Daoy (cell line): ENCODE data around the gene LUZP2. TPM values are rescaled to one million over a fixed set of nuclear protein-coding genes. Genes with fewer than 3 reads are reported as not detected.

ENCODE experiments used
- DNase-seq: peaks from one replicate; pipeline ENCODE4 v3.0.0-alpha.2; 2015; ENCODE audit warnings: low read depth
- total RNA-seq: library from RNA; depleted of rRNA; stranded (reverse); fragments of >200 nt; shearing (Covaris generic); gene quantifications from 2 replicates; pipeline ENCODE4 v1.2.3, GENCODE V29; 2014

Gene LUZP2
- total RNA-seq, 1 experiment from 2014 or later = not detected

DNA sequence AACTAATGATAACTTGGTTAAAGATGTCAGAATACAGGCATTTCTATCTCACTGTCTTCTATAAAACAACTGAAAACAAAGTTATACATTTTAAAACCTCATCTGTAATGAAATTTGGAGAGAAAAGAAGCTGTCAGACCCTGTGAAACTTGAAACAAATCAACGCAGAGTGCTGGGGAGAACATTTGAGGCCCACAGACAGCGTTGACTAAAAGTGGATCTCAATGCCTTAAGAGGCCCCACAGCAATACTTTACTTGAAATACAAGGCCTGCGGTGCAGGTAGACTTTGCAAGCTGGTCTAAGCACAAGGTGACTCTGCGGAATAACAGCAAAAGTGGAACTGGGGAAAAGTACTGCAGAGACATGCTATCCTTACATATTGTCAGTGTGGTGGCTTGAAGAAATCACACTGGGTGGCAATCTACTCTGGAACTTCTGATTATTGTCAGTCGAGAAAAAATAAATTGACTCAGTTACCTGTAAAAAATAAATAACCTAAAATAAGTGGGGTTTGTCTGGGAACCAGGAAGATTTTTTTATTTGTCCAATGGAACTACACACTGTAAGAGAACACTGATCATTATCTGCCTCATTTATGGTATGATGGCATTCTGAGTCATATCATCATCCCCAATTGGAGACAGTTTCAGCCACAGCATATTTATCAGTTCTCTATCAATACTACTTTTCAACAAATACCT, 138.9 kb downstream of the LUZP2 start:
- no peak for DNase-seq

DNA sequence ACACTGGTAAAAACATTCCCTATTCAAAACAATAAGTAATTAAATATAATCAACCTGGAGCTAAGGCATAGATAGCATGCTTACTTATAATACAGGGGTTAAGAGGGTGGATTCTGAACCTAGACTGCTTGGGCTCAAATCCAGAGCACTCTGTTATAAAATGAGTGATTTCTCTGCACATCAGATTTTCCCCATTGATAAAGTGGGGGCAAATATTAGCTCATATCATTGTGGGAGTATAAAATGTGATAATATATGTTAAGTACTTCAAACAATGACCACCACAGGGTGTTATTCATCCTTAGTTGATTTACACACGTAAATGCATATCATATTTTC, 139.4 kb downstream of the LUZP2 start:
- no peak for DNase-seq

DNA sequence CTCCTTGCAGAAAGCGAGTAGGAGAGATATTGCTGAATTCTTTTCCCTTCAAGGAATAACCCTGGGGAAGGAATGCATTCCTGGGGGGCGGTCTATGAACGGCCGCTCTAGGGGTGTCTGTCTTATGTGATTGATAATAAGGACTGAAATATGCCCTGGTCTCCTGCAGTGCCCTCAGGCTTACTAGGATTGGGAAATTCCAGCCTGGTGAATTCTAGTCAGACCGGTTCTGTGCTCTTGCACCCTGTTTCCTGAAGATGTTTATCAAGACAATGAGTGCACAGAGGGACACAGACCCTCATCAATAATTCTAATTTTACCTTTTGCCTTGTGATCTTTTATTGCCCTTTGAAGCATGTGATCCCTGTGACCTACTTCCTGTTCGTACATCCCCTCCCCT, 140.7 kb downstream of the LUZP2 start:
- DNase-seq = no peak

DNA sequence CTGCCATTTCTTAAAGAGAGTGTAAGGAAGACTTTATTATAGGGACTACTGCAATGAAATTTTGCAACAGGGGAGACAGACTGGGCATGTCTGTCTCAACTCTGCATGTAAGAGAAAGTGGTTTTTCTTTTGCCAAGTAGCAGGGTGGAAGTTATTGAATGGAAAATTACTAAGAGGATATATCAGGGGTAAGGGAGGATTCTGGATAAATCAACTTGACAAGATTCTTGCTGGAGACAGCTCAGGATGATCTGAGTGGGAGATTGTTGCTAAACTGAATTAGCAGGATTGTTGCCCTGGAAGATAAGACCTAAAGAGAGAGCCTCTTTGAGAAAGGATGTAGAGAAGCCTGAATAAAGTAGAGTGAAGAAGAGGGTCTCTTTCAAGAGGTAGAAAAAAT, 145.8 kb downstream of the LUZP2 start:
- no peak for DNase-seq

DNA sequence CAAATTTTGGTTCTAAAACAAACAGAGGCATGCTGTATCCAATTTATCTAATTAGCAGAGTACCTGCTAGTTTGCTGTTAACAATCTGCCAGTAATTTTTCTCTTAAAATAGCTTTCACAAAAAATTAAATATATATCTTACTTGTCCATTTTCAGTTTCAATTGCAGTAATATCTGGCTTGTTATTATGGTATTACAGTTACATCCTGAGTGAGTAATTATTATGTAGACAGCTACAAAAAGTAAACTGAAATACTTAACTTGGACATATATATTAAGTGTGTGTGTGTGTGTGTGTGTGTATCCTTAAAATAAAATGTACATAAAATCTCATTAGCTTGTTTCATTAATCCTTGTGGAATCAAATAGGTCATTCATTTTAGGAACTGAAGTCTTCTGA, 148.7 kb downstream of the LUZP2 start:
- no peak for DNase-seq

DNA sequence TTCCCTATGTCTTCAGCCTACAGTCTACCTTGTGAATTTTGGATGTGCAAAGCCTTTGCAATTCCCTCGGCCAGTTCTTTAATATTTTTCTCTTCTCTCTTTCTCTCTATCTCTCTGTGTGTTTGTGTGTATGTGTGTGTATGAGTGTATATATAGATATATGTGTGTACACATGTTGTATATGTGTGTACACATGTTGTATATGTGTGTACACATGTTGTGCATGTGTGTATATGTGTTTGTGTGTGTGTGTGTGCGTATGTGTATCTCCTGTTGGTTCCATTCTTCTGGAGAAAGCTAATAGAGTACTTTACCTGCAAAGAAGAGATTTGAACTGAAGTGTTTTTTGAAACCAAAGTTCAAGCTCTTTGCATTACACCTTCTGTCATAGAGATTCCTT, 155.0 kb downstream of the LUZP2 start:
- no peak for DNase-seq

DNA sequence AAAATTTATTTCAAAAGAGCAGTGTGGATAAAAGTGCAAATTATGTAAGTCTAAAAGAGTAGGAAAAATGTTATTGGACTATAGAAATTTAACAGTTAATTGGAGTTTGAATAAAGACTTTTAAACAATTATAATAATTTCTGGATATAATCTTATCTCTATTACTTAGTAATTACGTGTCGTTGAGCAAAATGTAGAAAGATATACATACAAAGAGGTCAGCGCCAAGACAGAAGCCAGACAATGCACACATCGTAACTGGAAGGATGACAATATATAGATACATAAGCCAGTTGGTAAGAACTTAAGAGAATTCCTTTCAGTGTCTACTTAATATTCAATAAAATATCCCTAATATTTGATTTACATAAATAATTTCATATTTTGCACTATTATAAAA, 157.0 kb downstream of the LUZP2 start:
- no peak for DNase-seq

DNA sequence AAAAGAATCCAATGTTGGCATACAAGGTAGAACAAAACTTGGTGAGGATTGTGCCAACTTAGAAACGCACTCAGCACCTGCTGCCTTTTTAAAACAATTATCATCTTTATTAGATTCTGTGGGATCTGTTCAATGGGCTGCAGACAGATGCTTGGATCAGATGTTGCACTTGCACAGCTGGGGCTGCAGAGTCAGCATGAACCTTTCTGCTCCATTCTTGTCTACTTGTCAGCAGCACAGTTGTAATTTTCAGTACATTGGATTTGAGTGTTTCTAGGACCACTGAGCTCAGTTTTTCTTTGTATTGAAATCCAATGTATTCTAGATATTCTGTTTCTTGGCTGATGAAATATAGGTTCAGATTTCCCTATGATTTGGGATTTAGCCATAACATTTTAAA, 164.5 kb downstream of the LUZP2 start:
- DNase-seq = no peak

DNA sequence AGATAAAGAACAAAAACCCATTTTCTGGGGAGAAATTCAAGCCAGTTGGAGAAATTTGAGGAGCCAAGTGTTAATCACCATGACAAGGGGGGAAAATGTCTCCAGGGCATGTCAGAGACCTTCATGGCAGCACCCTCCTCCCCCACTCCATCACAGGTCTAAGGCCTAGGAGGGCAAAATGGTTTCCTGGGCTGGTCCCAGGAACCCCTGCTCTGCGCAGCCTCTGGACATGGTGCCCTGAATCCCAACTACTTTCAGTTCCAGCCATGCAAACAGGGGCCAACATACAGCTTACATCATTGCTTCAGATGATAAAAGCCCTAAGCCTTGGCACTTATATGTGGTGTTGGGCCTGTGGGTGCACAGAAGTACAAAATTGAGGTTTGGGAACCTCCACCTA, 167.5 kb downstream of the LUZP2 start:
- DNase-seq = no peak

DNA sequence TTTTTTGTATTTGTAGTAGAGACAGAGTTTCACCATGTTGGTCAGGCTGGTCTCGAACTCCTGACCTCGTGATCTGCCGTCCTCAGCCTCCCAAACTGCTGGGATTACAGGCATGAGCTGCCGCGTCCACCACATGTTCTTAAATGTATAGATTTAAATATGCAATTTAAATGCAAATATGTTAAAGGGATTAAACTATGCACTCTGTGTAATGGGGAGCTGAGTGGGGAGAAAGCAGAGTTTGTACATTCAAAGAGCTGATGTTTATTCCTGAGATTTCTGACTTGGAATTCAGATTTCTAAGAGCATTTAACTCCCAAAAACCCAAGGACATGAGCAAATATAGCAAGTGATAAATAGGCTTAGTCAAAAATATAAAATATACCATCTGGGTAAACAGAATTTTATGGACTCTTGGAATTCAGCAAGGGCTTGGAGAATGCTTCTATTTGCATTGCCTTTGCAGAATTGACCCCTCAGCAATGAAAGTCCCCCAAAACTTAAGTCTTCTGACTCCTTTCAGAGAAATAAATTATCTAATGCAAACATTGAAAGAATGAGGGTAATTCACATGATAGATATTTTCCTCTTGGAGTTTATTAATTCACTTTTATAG, 170.6 kb downstream of the LUZP2 start:
- no peak for DNase-seq

DNA sequence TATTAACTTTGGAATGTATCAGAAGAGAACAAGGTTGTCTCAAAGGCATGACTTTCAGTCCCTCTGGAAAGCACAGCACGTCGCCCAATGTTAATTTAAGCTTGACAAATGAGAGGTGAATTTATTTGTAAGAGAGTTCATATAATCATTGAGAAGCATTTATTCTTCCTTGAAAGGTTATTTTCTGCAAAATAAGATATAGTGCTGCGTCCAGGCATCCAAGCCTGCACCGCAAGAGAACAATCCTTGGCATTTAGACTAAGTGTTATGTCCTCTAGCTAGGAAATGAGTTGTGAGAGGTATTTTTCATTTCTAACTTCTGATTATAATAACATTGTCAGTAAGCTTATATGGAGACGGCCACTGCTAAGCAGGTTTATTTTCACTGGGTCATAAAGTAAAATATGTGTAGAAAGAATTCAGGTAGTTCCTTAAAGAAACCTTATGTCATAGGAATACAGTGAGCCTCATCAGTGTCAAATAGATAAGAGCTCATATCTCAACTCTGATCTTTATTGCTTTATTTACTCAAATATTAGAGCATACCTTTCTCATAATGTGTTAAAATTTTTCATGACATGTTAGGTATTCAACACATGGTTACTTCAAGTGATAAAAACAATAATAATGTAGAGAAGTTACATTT, 182.0 kb downstream of the LUZP2 start:
- DNase-seq = no peak

DNA sequence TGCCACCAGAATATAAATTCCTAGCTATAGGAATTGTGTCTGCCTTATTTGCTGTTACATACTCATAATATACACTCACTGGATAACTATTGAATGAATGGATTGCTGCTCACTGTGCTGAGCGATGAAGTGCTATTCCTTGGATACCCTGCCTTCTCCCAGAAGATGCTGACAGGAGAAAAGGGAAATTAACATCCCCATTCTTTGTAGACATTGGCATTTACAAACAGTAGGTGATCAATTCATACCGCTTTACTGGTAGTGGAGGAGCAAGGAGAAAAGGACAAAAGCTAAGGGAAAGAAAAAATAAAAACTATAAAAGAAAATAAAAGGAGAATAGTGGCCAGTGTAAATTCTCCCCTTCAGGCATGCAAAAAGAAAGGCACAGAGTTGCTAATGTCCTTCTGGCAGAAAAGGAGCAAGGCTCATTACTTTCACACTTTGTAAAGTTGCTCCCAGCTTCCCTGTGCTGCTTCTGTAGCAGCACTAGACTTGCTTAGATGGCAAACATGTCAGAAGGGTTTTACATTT, 183.0 kb downstream of the LUZP2 start:
- no peak for DNase-seq

DNA sequence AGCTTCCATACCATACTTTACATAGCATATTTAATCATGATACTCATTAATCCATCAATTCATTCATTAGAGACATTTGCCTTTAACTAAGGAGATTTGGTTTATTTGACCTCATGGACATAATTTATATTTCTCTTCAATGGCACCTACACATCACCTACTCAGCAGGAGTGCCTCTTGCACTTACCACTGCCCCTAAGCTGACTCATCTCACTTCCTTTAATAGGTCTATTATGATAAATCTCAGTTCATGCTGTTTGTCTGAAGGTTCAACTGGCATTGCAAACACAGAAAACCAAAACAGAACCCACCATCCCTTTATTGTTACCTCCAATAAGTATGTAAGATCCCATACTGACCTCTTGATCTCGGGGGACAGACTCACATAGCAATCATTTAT, 186.7 kb downstream of the LUZP2 start:
- DNase-seq = no peak

DNA sequence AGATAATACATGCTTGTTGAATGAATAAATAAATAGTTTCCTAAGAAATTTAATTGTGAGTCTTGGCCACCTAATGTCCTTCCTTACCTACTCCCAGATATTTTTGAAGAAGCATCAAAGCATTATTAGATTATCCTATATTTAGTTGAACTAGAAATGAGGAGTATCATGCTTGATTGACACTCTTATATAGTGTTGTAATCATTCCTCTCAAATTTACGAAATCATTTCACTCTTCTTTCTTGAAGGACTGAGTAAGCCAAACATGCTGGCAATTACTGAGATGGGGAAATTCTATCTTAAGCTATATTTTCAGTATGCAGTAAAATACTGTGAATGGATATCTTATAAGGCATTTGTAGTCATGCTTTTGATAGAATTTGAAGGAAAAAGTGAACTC, 189.0 kb downstream of the LUZP2 start:
- no peak for DNase-seq

DNA sequence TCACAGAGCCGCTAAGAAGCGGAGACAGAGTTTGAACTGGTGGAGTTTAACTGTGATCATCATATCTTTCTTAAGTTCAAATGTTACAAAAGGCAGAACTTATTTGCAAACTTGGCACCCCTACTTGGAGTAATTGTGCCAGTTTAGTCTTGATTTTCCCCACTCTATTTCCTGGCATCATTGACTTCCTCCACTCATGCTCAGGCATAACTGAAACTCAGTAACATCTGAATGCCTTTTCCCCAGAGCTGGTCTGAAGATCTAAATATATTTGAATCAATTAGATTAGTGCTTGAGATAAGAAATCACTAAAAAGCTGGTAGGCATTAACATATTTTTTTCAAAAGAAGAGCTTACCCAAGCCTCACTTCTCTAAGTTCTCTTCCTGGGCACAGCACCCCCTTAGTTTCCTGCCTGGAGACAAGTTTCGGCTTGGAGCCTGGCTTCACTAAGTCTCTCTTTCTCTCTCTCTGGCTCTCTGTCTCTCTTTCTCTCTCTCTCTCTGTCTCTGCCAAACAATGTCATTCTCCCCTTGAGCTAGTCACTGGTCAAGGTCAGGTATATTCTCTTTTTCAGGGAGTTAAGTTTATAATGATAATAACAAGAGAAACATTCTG, 190.8 kb downstream of the LUZP2 start:
- DNase-seq = no peak

DNA sequence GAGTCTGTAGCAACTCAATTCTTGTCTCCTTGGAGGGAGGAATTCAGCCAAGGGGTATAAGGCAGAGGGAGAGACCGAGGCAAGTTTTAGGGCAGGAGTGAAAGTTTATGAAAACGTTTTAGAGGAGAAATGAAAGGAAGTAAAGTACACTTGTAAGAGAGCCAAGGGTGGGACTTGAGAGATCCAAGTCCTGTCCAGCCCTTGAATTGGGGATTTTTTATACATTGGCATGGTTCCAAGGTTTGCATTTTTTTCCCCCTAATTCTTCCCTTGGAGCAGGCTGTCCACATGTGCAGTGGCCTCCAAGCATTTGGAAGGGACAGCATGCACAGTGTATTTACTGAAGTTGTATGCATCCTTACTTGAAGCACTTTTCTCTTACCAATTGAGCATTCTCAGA, 192.1 kb downstream of the LUZP2 start:
- DNase-seq = no peak

DNA sequence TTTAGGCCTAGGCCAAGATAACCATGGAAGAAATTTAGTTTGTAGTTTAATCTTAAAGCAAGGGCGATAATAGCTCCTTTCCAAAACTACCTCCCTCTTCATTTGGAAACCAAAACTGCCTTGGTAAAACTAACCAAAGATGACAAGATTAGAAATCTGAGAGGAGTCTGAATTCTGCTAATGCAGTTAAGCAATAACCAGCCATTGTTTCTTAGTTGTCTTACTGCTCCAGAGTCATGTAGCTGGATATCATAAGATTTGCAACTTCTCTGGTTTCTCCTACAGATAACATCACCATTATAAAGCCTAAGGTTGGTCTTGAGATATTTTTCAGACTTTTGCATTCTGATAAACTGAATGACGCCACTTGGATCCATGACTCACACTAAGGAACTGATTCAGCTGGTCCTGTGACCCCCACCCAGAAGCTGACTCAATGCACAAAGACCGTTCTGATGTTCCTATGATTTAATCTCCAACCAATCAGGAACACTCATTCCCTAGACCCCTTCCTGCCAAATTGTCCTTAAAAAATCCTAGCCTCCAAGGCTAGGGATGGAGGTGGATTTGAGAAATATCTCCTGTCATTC, 200.8 kb downstream of the LUZP2 start:
- no peak for DNase-seq

DNA sequence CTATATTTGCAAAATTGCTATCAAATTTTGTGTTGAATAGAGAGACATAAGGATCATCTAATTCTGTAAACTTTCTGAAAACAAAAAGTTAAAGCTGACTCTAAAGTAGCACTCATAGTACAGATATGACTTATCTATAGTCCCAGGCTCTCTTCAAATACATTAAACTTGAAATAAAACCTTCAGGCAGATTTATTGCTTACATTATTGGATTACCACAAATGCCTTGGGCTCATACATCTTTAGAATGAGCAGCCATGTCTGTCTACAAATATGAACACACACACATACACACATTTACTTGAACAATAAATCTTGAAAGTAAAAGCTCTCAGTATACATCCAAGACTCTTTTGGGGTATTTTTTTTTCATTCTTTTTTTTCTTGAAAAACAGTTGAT, 207.9 kb downstream of the LUZP2 start:
- DNase-seq = no peak

DNA sequence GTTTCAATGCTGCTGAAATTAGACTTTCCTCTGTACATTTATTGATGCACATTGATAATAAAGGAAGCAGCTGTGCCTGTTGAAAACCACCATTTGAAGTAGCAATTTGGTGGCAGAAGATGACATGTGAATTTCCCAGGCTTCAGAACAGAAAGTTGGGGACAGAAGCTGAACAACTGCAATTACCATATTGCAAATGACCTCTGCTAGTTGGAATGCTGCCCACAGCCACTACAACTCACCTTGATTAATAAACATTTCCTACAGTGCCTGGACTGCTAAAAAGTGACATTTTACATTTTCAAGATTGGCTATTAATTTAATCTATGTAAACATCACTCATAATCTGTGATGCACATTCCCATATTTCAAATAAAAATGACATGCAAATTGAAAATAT, 208.6 kb downstream of the LUZP2 start:
- no peak for DNase-seq

DNA sequence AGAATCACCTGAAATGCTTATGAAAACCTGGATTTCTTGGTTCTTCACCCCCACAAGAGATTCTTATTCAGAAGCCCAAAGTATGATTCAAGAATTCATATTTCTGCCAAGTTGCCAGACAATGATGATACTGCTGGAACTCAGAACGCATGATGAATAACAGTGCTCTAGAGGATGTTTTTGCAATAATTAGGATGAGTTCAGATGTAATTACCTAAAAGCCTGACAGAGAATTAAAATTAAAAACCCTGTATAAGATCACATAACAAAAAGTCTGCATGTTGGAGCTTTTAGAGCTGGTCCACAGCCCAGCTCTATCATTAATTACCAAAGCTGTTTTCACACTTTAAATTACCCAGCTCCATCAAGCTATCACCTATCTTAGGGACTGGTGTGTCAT, 211.8 kb downstream of the LUZP2 start:
- DNase-seq = no peak

DNA sequence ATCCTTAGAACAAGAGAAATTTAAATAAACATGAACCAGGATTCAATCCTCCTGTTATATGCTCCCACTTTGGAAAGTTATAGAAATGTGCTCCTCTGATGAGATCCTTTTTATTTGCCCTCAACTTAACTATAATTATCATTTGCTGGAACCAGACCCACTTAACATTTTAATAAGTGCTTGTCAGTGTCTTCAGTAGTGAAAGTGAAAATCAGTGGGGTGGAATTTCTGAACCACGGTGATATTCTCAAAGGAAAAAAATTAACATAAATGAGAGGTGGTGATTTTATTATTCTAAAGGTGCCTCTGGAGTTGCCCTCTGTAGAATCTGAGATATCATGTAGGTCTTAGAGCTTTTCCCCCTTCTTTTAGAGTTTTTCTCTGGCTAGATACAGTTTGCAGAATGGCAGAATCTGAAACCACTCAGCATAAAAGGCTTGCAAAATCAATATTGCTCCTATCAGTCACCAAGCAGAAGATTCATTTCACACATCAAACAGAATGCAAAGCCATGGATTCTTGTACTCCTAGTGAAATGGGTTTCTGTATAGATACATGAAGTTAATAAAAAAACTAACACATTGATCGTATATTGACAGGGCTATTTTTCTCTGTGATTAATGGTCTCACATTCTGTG, 213.2 kb downstream of the LUZP2 start:
- DNase-seq = no peak

DNA sequence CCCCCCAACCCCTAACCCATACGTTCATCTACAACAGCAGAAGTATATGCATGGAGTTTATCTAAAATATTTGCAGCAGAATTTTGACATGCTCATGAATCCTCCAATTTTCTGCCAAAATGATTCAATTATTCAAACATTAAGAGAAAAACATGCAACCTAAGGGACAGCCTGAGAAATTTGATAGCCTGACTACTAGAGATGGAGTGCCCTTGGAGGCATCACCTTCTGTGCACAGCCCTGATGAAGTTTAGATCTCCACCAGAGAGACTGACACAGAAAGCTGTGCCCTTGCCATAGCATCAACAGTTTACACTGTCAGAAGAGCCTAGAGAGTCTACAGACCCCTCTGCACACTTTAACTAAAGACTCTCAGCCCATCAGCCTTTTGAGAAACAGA, 217.7 kb downstream of the LUZP2 start:
- DNase-seq = no peak
